GM23338 (cell line): ENCODE measurements around the gene LARP1B. TPM values are rescaled to one million over a fixed set of nuclear protein-coding genes. Genes with fewer than 3 reads are reported as not detected.

Experiments
- ATAC-seq: fragments of 200-7000 bp; cut with Tn5 transposase; 3 replicates; pipeline ENCODE4 v1.9.1; 2020
- DNase-seq: peaks from one replicate; pipeline ENCODE4 v3.0.0-alpha.2; 2015; ENCODE audit warnings: low spot score
- H2AFZ ChIP-seq: fragments of 200-600 bp; sonication (generic); 2 replicates; pipeline ENCODE4 v1.8.0; 2016; ENCODE audit warnings: antibody characterized with exemption, mild to moderate bottlenecking, moderate library complexity
- H3F3A ChIP-seq: fragments of 200-600 bp; sonication (generic); replicated peaks from 2 replicates; pipeline ENCODE4 v1.8.0; 2017; ENCODE audit warnings: antibody characterized with exemption, mixed run types, low read depth
- H3K27ac ChIP-seq: fragments of 200-600 bp; sonication (generic); 2 replicates; pipeline ENCODE4 v1.6.1; 2016; ENCODE audit warnings: low read depth
- H3K27me3 ChIP-seq: fragments of 200-600 bp; sonication (generic); 2 replicates; pipeline ENCODE4 v1.8.0; 2016; ENCODE audit warnings: mild to moderate bottlenecking, mixed run types, moderate library complexity; ENCODE audit not compliant: insufficient read depth
- H3K36me3 ChIP-seq: fragments of 200-600 bp; sonication (generic); 2 replicates; pipeline ENCODE4 v1.8.0; 2016; ENCODE audit warnings: mild to moderate bottlenecking; ENCODE audit not compliant: insufficient read depth
- H3K4me1 ChIP-seq: fragments of 200-600 bp; sonication (generic); 2 replicates; pipeline ENCODE4 v1.8.0; 2016; ENCODE audit warnings: mild to moderate bottlenecking, moderate library complexity; ENCODE audit not compliant: insufficient read depth
- H3K4me2 ChIP-seq: fragments of 200-600 bp; sonication (generic); 2 replicates; pipeline ENCODE4 v1.7.1; 2017; ENCODE audit warnings: mixed run types
- H3K4me3 ChIP-seq: fragments of 200-600 bp; sonication (generic); 2 replicates; pipeline ENCODE4 v1.6.1; 2016; ENCODE audit warnings: mixed run types
- H3K79me2 ChIP-seq: fragments of 200-600 bp; sonication (generic); replicated peaks from 2 replicates; pipeline ENCODE4 v1.8.0; 2017; ENCODE audit warnings: mild to moderate bottlenecking; ENCODE audit not compliant: insufficient read depth
- H3K9me2 ChIP-seq: fragments of 200-600 bp; sonication (generic); 2 replicates; pipeline ENCODE4 v1.8.0; 2017; ENCODE audit not compliant: insufficient read depth
- H4K20me1 ChIP-seq: fragments of 200-600 bp; sonication (generic); replicated peaks from 2 replicates; pipeline ENCODE4 v1.8.0; 2017; ENCODE audit warnings: mild to moderate bottlenecking; ENCODE audit not compliant: insufficient read depth
- H3K27ac Mint-ChIP-seq: 2 replicates; pipeline ENCODE4 v1.8.0; 2020; ENCODE audit warnings: inconsistent platforms, mild to moderate bottlenecking, moderate library complexity, mixed read lengths
- H3K27me3 Mint-ChIP-seq: 3 replicates; pipeline ENCODE4 v1.8.0; 2022; ENCODE audit warnings: low read depth, mild to moderate bottlenecking, moderate library complexity, mixed read lengths, inconsistent platforms; ENCODE audit not compliant: insufficient read depth, poor library complexity
- H3K36me3 Mint-ChIP-seq: 3 replicates; pipeline ENCODE4 v1.8.0; 2021; ENCODE audit warnings: low read depth, mild to moderate bottlenecking, inconsistent platforms, moderate library complexity, mixed read lengths
- H3K4me1 Mint-ChIP-seq: 3 replicates; pipeline ENCODE4 v1.8.0; 2020; ENCODE audit warnings: mild to moderate bottlenecking, inconsistent platforms, mixed read lengths
- H3K4me3 Mint-ChIP-seq: 3 replicates; pipeline ENCODE4 v1.8.0; 2021; ENCODE audit warnings: moderate library complexity, mild to moderate bottlenecking, inconsistent platforms, mixed read lengths
- H3K9me3 Mint-ChIP-seq: 3 replicates; pipeline ENCODE4 v1.8.0; 2020; ENCODE audit warnings: moderate library complexity, mild to moderate bottlenecking, inconsistent platforms, mixed read lengths
- EZH2phosphoT487 ChIP-seq: fragments of 200-600 bp; sonication (generic); IDR thresholded peaks from one replicate; pipeline ENCODE4 v1.8.1; 2018; ENCODE audit warnings: antibody characterized with exemption; ENCODE audit not compliant: unreplicated experiment
- JUNB ChIP-seq: IDR thresholded peaks from one replicate; pipeline ENCODE4 v1.6.1; 2016; ENCODE audit warnings: antibody characterized with exemption; ENCODE audit not compliant: unreplicated experiment
- NANOG ChIP-seq: IDR thresholded peaks from 2 replicates; pipeline ENCODE4 v1.6.1; 2016; ENCODE audit warnings: antibody characterized with exemption, borderline replicate concordance
- POLR2AphosphoS5 ChIP-seq: IDR thresholded peaks from 2 replicates; pipeline ENCODE4 v1.6.1; 2016; ENCODE audit warnings: antibody characterized with exemption, low read depth
- STAT1 ChIP-seq: IDR thresholded peaks from one replicate; pipeline ENCODE4 v1.6.1; 2016; ENCODE audit warnings: antibody characterized with exemption; ENCODE audit not compliant: unreplicated experiment
- ZNF114 ChIP-seq: fragments of 250-450 bp; sonication (Bioruptor Pico); IDR thresholded peaks from 2 replicates; pipeline ENCODE4 v1.5.0; 2020; ENCODE audit warnings: mild to moderate bottlenecking, moderate library complexity
- polyA plus RNA-seq: library from polyadenylated mRNA; unstranded; fragments of >200 nt; fragmentation: Nextera tagmentation; extraction: Ambion mirVana; gene quantifications from 2 replicates; pipeline ENCODE4 v1.2.1, GENCODE V29; 2016
- total RNA-seq: library from RNA; depleted of rRNA; stranded (reverse); fragments of >200 nt; shearing (Covaris generic); gene quantifications from 2 replicates; pipeline ENCODE4 v1.2.3, GENCODE V29; 2014
- TF ChIP-seq, protein P1 (sequence below): fragments of 250-450 bp; sonication (Bioruptor Pico); IDR thresholded peaks from 2 replicates; pipeline ENCODE4 v1.5.0; 2020; ENCODE audit warnings: mild to moderate bottlenecking, moderate library complexity

The LARP1B gene
- total and polyA plus RNA-seq, 2 experiments from 2014 or later, result 42.5 to 45.4 TPM

DNA sequence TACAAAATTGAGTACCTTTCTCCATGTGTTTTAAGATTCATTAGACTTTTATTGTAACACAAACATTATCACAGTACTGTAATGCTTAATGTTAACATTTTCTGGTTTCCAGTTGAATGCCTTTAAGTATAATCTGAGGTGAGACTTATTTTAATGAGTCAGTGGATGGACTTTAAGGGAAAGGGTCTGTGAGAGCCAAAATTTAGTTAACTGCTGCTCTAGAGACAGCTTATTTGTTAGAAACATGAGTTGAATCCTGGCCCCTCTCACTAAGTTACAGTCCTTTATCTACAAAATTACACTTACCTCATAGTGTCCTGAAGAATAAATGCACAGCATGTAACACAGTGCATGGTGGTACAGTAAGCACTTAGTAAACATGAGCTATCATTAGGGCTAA, 160.5 kb downstream of the LARP1B start:
- no peaks in the 10 kb centered on the region for H4K20me1 ChIP-seq
- Mint-ChIP-seq H3K9me3 (no peaks in the 10 kb centered on the region; the same call in 2 of the 3 replicates), H3K27ac (no peak overlapping the region), H3K27me3 (no peaks in the 10 kb centered on the region), H3K4me1 (no peaks in the 10 kb centered on the region), H3K36me3 (no peaks in the 10 kb centered on the region), H3K4me3 (no peak overlapping the region)
- H3K79me2 ChIP-seq, result no peaks in the 10 kb centered on the region
- DNase-seq (no peak), ATAC-seq (no peak)
- no peak overlapping the region for H3K4me2 ChIP-seq
- no peak overlapping the region for H2AFZ ChIP-seq
- TF ChIP-seq, protein P1, sequence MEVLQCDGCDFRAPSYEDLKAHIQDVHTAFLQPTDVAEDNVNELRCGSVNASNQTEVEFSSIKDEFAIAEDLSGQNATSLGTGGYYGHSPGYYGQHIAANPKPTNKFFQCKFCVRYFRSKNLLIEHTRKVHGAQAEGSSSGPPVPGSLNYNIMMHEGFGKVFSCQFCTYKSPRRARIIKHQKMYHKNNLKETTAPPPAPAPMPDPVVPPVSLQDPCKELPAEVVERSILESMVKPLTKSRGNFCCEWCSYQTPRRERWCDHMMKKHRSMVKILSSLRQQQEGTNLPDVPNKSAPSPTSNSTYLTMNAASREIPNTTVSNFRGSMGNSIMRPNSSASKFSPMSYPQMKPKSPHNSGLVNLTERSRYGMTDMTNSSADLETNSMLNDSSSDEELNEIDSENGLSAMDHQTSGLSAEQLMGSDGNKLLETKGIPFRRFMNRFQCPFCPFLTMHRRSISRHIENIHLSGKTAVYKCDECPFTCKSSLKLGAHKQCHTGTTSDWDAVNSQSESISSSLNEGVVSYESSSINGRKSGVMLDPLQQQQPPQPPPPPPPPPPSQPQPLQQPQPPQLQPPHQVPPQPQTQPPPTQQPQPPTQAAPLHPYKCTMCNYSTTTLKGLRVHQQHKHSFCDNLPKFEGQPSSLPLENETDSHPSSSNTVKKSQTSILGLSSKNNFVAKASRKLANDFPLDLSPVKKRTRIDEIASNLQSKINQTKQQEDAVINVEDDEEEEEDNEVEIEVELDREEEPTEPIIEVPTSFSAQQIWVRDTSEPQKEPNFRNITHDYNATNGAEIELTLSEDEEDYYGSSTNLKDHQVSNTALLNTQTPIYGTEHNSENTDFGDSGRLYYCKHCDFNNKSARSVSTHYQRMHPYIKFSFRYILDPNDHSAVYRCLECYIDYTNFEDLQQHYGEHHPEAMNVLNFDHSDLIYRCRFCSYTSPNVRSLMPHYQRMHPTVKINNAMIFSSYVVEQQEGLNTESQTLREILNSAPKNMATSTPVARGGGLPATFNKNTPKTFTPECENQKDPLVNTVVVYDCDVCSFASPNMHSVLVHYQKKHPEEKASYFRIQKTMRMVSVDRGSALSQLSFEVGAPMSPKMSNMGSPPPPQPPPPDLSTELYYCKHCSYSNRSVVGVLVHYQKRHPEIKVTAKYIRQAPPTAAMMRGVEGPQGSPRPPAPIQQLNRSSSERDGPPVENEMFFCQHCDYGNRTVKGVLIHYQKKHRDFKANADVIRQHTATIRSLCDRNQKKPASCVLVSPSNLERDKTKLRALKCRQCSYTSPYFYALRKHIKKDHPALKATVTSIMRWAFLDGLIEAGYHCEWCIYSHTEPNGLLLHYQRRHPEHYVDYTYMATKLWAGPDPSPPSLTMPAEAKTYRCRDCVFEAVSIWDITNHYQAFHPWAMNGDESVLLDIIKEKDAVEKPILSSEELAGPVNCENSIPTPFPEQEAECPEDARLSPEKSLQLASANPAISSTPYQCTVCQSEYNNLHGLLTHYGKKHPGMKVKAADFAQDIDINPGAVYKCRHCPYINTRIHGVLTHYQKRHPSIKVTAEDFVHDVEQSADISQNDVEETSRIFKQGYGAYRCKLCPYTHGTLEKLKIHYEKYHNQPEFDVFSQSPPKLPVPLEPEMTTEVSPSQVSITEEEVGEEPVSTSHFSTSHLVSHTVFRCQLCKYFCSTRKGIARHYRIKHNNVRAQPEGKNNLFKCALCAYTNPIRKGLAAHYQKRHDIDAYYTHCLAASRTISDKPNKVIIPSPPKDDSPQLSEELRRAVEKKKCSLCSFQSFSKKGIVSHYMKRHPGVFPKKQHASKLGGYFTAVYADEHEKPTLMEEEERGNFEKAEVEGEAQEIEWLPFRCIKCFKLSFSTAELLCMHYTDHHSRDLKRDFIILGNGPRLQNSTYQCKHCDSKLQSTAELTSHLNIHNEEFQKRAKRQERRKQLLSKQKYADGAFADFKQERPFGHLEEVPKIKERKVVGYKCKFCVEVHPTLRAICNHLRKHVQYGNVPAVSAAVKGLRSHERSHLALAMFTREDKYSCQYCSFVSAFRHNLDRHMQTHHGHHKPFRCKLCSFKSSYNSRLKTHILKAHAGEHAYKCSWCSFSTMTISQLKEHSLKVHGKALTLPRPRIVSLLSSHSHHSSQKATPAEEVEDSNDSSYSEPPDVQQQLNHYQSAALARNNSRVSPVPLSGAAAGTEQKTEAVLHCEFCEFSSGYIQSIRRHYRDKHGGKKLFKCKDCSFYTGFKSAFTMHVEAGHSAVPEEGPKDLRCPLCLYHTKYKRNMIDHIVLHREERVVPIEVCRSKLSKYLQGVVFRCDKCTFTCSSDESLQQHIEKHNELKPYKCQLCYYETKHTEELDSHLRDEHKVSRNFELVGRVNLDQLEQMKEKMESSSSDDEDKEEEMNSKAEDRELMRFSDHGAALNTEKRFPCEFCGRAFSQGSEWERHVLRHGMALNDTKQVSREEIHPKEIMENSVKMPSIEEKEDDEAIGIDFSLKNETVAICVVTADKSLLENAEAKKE (CRISPR knock-in tag), result no peak
- TF ChIP-seq STAT1 (no peak), POLR2AphosphoS5 (no peak), ZNF114 (CRISPR knock-in tag) (no peak), NANOG (no peak)
- no peaks in the 10 kb centered on the region for H3K36me3 ChIP-seq
- H3K9me2 ChIP-seq, result no peaks in the 10 kb centered on the region
- H3K27ac ChIP-seq, result no peak overlapping the region
- H3K27me3 ChIP-seq, result no peaks in the 10 kb centered on the region
- no peaks in the 10 kb centered on the region for H3K4me1 ChIP-seq
- H3F3A ChIP-seq, result no peaks in the 10 kb centered on the region
- no peak overlapping the region for H3K4me3 ChIP-seq

DNA sequence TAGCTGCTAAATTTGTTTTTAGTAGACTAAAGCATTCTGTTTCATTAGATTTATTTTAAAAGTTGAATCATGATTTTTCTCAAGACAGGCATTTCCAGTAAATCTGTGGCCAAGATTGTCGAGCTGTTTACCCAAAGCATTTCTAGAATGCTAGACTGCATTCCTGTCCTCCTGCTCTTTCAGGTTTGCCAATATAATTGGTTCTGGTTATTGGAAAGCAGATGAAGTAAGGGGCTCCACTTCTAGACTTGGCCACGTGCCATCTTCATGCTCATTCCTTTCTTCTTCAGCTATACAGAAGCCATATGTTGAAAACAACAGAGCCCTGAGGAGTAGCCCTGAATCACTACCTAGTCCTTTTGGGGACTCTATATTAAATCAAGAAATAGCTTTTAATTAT, 164.0 kb downstream of the LARP1B start:
- no peaks in the 10 kb centered on the region for H3K36me3 ChIP-seq
- Mint-ChIP-seq H3K27ac (no peak overlapping the region), H3K9me3 (no peaks in the 10 kb centered on the region; the same call in 2 of the 3 replicates), H3K36me3 (no peaks in the 10 kb centered on the region), H3K27me3 (no peaks in the 10 kb centered on the region), H3K4me3 (no peak overlapping the region), H3K4me1 (peaks cover 3% of the 10 kb centered on the region; the same call in 1 of the 3 replicates)
- H3K79me2 ChIP-seq, result no peaks in the 10 kb centered on the region
- no peak for DNase-seq
- H3K27ac ChIP-seq, result no peak overlapping the region
- no peak for ATAC-seq
- no peaks in the 10 kb centered on the region for H3F3A ChIP-seq
- no peaks in the 10 kb centered on the region for H3K4me1 ChIP-seq
- H4K20me1 ChIP-seq, result no peaks in the 10 kb centered on the region
- H2AFZ ChIP-seq, result no peak overlapping the region
- H3K4me2 ChIP-seq, result no peak overlapping the region
- no peak overlapping the region for H3K4me3 ChIP-seq
- H3K9me2 ChIP-seq, result no peaks in the 10 kb centered on the region
- no peaks in the 10 kb centered on the region for H3K27me3 ChIP-seq
- TF ChIP-seq JUNB (no peak), POLR2AphosphoS5 (no peak), EZH2phosphoT487 (no peak)
- TF ChIP-seq, protein P1 (CRISPR knock-in tag), result no peak
